HG03457 (cell line): Measurements from ENCODE around the gene XCR1.
"Not testable (repeated sequence)": the region's sequence is repeated elsewhere in the genome, so short reads cannot be mapped to it uniquely, and the experiment has no call there.

Experiments used
- ATAC-seq: cut with Tn5 transposase; IDR thresholded peaks from one replicate; pipeline ENCODE4 v1.9.1; 2021; ENCODE audit warnings: moderate number of reproducible peaks; ENCODE audit not compliant: unreplicated experiment

Gene XCR1

DNA sequence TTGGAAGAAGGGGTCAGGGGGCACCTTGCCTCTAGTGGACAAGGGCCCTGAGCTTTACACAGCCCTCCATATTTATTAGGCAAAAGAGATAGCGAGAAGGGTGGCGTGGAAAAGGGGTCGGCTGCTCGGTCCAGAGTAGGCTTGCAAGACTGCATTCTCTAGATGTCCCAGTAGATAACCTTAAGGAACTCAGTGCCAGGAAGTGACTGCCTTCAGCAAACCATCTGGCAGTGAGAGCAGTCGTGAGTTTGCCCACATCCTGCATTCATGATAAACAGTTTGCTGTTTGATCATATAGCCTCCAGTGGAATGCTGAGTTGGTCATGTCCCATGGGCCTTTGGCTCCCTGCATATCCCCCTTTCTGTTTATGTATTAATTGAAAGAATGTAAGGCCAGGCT, 18.9 kb upstream of the XCR1 start:
- not testable (repeated sequence) for ATAC-seq

DNA sequence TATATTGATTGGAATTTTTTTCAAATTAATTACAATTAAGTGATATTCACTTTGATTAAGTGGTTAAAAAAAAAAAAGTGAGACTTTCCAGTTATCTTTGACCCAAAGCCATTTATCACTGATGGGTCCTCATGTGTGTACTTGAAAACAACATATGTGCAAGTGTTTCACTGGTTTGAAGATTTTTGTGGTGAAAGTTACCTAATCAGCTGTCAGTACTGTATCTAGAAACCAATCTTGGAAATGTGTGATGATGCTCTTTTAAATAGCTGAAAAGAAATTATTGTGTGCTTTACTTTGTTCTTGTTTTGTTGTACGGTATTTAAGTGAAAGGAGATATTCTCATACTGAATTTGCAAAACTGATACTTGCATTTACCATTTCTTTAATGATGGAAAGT, 11.6 kb upstream of the XCR1 start:
- no peak for ATAC-seq

DNA sequence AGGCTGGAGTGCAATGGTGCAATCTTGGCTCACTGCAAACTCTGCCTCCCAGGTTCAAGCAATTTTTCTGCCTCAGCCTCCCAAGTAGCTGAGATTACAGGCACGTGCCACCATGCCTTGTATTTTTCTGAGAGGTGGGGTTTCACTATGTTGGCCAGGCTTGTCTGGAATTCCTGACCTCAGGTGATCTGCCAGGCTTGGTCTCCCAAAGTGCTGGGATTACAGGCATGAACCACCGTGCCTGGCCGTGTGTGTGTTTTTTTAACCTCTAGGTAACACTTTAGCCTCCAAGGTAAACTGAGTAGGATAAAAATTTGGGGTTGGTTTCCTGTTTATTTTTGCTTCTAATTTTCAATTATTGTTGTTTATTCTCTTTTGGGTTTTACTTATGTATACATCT, 10.8 kb upstream of the XCR1 start:
- ATAC-seq = not testable (repeated sequence)

DNA sequence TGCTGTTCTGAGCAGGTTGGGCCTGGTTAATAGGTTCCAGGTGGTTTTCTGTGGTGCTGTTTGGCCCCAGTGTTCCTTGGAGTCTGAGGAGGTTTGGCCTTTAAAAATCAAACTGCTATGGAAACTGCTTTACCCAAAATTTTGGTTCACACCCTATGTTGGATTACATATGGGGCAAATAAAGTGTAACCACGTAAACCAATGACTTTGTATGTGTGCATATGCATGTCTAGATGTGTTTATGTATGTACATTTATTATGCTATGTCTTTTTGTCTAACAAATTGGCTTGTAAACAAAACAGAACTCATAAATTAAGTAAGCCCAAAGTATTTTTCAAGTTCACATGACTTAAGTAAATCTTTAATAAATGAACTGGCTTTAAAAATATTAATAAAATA, 8.9 kb upstream of the XCR1 start:
- ATAC-seq = no peak

DNA sequence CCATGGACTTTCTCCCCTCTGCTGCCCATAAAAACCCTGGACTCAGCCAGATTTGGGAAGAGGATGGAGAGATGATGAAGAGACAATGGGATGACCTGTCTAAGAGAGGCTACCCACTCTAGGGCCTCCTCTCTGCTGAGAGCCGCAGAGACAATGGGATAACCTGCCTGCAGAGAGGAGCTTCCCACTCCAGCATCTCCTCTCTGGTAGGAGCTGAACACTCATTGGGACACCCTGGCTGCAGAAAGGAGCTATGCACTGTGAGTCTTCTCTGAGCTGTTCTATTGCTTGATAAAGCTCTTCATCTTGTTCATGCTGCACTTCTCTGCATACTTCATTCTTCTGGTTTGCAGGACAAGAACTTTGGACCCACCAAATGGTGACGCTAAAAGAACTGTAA, 4.5 kb upstream of the XCR1 start:
- ATAC-seq = no peak

DNA sequence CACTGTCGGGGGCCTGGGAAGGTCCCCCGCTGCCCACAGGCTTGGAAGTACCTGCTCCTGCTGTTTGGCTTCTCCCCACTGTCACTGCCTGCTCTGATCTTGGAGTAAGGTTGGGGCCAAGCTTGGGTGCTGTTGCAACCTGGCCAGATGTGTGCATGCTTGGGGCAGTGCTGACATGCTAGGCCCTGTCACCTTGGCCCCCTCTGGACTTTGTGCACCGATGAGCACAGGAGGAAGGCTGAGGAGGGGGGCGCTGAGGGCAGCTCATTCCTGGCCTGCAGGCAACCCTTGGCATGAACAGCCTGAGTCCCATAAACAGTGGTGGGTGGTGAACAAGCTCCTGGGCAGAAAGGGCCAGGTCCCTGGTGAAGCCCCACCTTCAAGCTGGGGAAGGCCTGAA, 4.0 kb upstream of the XCR1 start:
- ATAC-seq = no peak

DNA sequence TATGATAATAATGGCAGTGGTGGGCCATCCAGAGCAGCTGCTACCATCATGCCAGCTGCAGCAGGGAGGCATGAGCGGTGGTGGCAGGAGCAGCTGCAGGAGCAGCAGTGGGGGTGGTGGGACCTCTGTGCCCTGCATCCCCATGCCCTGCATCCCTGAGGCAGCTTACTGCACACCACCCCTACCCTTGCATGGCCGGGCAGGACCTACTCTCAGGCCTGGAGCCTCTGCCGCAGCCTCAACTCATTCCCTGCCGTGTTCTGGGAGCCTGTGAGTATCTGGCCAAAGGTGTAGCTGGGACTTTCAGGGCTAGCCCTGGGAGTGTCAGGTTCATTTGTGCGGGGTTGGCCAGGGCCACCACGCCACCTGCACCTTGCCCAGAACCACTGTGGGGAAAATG, 3.3 kb upstream of the XCR1 start:
- no peak for ATAC-seq

DNA sequence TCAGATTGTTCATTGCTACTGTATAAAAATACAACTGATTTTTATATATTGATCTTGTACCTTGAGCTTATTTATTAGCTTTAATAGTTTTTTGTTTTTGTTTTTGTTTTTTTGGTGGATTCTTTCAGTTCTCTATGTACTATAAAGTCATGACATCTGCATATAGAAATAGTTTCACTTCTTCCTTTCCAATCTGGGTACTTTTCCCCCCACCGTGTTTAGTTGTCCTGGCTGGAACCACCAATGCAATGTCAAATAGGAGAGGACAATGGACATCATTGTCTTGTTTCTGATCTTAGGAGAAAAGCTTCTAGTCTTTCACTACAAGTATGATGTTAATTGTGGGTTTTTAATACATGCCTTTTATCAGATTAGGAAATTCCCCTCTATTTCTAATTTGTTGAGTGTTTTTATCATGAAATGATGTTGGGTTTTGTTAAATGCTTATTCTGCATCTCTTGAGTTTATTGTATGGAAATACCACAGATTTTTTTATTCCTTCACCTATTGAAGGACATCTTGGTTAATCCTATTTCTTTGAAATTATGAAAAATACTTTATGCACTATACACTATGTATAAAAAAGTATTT, 2.8 kb upstream of the XCR1 start:
- ATAC-seq = no peak

DNA sequence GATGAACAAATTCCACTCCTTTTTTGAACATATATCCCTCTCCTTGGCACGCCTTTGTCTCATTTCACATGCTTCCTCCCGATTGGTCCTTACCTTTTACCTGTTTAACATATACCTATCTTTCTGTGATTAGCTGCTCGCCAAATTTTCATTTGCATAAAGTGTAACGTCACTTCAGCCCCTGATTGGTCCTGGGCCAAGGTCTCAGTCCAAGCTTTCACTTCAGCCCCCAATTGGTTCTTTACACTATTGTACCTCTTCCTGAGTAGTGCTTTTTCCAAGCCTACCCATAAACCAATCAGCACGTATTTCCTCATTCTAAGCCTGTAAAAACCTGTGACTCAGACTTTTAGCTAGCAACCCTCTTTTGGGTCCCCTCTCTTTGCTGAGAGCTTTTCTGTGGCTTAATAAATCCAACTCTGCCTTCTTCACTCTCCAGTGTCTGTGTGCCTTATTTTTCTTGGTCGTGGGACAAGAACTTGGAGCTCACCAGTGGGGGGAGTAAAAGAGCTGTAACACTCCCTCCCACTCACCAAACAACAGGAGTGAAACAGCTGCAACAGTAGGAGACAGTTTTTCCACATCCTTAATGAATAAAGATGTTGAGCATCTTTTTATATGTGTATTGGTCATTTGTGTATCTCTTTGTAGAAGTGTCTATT, 584 bp upstream of the XCR1 start:
- no peak for ATAC-seq

DNA sequence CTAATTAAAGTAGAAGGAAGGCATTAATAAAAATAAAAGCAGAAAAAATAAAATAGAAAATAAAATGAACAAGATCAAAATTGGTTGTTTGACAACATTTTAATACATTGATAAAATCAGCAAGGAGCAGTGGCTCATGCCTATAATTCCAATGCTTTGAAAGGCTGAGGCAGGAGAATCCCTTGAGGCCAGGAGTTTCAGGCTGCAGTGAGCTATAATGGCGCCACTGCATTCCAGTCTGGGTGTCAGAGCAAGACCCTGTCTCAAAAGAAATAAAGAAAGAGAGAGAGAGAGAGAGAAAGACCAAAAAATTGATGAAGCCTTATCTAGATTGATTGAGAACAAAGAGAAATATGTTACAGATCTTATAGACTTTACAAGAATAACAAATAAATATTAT, 2.1 kb downstream of the XCR1 start:
- no peak for ATAC-seq

DNA sequence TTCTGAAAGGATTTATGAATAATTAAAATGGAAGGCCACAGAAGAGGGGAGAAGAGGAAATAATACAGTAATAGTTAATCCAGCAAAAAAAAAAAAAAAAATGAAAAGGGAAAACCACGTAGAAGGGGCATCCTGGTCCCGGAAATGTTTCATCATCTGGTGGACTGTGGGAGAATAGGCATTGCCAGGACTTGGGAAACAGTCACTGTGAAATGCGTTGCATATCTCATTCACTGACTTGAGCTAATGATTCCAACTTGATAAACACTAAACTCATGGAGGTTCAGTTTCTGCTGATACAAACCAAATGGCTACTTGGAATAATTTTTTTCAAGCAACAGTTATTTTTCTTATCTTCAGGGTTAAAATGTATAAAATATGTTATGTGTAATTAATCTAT, 3.2 kb downstream of the XCR1 start:
- no peak for ATAC-seq

DNA sequence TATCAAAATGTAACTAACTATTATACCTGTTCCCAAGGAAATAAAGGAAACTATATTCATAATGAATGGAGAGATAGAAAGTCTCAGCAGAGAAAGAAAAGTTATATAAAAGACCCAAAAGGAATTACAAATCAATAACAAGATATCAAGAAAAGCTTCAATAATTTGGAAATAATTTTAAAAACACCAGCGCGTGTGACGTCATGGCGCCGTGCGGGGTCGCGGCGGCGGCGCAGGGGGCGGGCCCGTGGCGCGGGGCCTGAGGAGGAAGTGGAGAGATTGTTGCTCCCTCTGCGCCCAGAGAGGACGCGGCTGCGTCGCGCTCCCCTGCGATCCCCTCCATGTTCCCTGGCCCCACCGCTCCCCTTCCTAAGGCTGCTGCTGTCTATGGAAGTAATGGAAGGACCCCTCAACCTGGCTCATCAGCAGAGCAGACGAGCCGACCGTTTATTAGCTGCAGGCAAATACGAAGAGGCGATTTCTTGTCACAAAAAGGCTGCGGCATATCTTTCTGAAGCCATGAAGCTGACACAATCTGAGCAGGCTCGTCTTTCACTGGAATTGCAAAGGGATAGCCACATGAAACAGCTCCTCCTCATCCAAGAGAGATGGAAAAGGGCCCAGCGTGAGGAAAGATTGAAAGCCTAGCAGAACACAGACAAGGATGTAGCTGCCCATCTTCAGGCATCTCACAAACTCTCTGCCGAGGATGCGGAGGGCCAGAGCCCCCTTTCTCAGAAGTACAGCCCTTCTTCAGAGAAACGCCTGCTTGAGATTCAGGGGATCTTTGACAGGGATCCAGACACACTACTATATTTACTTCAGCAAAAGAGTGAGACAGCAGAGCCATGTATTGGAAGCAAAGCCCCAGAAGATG, 4.1 kb downstream of the XCR1 start:
- ATAC-seq = no peak

DNA sequence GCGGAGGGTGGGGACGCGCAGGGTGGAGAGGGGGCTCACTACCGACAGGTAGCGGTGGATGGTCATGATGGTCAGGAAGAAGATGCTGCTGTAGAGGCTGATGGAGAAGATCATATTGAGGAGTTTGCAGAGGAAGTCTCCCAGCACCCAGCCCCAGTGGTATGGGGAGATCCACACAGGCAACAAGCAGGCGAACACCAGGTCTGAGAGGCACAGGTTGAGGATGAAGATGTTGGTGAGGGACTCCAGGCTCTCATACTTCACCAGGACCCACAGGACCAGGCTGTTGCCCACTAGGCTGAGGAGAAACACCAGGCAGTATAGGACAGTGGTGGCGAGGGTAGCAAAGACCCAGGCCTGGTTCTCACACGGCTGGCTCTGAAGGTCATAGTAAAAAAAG, 5.8 kb downstream of the XCR1 start:
- ATAC-seq = no peak

DNA sequence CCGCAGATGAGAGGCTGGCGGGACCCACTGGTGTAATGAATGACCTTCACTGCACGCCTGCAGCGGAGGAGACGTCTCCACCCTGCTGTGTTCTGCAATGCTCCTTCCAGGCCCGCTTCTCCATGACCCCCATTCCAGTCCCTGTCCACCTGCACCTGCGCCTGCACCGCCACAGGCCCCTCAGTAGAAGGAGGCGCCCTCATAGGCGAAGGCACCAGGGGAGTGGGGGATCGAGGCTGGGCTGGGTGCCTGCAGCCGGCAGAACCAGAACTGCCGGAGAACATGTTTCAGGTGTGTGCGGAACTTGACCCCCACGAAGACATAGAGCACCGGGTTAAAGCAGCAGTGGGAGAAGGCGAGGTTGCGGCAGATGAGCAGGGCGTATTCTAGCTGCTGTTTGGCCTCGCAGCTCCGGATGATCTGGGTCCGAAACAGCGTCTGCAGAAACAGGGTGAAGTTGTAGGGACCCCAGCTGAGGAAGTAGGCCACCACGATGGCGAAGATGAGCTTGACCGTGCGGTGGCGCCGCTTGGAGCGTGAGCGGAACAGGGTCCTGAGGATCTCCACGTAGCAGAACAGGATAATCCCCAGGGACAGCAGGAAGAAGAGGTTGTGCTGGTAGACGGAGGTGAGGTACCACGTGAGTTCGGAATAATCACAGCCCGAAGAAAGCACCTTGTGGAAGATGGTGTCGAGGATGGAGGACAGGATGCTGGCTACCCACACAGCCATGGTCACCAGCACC, 6.3 kb downstream of the XCR1 start:
- ATAC-seq = no peak

DNA sequence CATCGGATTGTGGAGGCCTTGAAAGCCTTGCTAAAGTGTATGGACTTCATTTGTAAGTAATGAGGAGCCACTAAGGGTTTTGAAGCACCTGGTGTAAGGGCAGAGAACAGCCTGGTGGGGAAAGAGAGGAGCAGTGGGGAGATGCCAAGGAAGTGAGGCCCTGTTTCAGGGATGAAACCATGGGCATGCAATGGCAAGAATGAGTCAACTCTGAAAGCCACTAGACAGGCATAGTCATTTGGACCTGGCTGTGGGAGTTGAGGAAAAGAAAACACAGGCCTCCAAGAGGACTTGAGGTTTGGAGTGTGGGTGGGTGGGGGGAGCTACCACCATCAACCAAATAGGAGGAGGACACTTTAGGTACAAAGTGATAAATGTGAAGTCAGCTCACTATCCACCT, 7.6 kb downstream of the XCR1 start:
- no peak for ATAC-seq

DNA sequence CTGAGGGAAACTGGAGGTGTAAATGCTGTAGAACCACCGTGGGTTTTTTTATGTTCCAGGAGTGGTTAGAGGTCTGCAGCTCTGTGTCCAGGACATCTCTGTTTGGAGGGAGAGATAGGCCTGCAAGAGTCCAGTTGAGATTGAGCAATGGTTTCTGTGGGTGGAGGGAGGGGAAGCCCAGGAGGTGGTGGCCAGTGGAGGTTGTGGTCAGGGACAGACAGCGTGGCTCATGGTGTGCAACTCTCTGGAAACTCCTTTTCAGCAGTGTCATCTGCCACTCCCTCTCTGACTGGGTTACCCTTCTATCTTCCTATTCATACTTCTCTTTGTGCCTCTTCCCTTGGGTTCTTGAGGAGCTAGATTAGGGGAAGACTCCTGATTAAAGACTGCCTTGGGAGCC, 9.6 kb downstream of the XCR1 start:
- no peak for ATAC-seq

DNA sequence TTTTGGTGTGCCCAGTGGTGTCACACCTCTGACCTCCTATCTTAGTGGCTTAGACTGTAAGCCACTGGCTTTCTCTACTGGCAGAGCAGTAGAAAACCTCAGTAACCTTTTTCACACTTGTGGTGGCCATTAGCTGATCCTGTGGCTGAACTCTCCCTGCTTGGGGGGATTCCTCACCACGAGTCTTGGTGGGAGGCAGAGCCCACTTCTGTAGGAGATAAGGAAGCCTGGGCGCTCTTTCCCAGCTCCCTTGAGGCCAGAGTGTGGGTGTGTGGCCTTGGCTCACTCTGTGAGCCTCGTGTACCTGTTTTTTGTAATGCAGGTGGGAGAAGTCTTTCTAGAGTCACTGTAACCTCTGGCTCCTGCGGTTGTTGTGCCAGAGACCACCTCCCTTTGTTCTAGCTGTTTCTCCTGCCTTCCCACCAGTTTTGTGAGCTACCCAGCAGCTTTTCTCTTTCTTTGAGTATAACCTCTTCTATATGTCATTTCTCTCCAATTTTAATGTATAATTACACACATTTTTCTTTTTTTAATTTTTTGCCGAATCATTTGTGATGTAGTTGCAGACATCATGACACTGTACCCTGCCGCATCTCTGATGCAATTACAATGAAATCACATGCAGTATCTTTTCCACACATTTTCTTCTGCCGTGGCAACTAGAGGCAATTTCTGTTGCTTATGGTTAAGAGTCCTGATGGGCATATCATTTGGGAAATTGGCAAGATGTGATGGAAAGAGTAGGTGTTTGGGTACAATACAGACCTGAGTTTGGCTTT, 13.8 kb downstream of the XCR1 start:
- ATAC-seq = no peak

DNA sequence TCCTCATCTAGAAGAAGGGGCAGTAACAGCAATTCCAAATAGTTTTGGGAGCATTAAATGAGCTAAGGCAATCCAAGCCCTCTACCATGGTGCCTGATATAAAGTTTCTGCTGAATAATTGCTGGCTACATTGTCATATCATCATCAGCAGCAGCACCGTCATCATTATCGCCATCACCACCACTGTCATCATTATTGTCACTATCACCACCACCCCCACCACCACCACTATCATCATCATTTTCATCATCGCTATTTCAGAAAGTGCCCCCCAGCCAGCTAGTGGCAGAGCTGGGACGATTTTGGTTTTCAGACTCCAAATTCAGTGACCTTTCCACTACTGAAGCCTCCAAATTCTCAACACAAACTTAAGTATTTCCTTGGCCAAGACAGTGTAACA, 15.0 kb downstream of the XCR1 start:
- ATAC-seq = no peak

DNA sequence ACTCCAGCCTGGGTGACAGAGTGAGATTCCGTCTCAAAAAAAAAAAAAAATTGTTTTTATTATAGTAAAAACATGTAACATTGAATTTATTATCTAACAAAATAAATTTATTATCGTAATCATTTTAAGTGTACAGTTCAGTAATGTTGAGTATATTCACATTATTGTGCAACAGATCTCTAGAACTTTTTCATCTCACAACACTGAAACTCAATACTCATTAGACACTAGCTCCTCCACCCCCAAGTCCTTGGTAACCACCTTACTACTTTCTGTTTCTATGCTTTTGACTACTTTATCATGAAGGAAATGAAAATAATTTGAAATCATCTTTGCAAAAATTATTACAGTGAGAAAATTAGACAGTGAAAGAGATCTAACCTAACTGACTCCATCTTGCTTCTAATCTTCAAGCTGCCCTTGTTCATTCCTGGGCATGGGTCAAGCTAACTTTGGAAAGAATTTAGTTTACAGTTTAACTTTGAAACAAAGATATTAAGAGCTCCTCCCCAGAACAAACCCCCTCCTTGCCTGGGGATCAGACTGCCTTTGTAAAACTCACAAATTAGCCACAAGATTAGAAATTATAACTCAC, 16.7 kb downstream of the XCR1 start:
- no peak for ATAC-seq

DNA sequence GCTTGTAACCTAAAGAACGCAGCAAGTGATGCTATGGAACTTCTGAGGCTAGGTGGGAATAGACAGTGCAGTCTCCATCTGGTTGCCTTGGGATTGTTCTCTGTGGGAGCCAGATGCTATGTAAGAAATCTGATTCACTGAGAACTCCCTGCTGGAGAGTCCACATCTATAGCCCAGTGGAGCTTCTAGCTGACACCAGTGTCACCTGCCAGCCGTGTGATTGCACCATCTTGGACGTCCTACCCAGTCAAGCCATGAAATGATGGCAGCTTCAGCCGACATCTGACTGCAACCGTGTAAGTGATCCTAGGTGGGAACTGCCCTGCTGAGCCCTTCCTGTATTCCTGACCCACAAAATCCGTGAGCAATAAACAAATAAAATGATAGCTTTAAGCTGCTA, 19.2 kb downstream of the XCR1 start:
- no peak for ATAC-seq
